ENCODE data around the gene OLIG1. TPM values are rescaled to one million over a fixed set of nuclear protein-coding genes. Genes with fewer than 3 reads are reported as not detected.
A peak's percentile ranks its signal among the peaks of the same experiment; 100 is the strongest.

OLIG1 gene
- total RNA-seq, 8 experiments from 2014 or later = 0.17 to 3.4 (median 2.1) TPM; not detected in 2

- in situ Hi-C loops (cut with MboI; ENCODE audit: low pct_unique_long_range_greater_than_20kb in 2 of 9, low sequenced_read_pairs in 9 of 9, unreplicated experiment in 9 of 9) = no loop called here
- H3K27ac ChIP-seq = no peak overlapping the region
- H3K4me1 ChIP-seq (replicated peaks in 1 of 2) = peaks cover 30 to 42% of the 10 kb centered on the region in 2 donors
- WGBS, 10 experiments = 20 to 100% (median 71%) methylated on average over 2 to 4 of the region's 7 CpGs; no CpG with 5 or more reads in 2 of the 10 experiments
- no peak overlapping the region for H3K4me3 ChIP-seq
- no peak for ATAC-seq (replicated peaks in 6 of 8)
Observed at GRCh38 chr21:33099131-33099530, 29.2 kb downstream of the OLIG1 start.

GRCh38 chr21:33101300-33101911 lies 31.5 kb downstream of the OLIG1 start:
- Histone ChIP-seq H3K4me1 (replicated peaks in 1 of 2) (peaks cover 14 to 27% of the 10 kb centered on the region in 2 donors), H3K27ac (peak overlapping the region; percentile 26), H3K4me3 (no peak overlapping the region)
- peak in 5 of 8 experiments; percentile 93 to 97 (median 97) for ATAC-seq (replicated peaks in 6 of 8)
- in situ Hi-C loops (cut with MboI; ENCODE audit: low pct_unique_long_range_greater_than_20kb in 2 of 9, low sequenced_read_pairs in 9 of 9, unreplicated experiment in 9 of 9) = no loop called here
- 0 to 65% (median 28%) methylated on average over 1 to 26 of the region's 30 CpGs; no CpG with 5 or more reads in 3 of the 10 experiments for whole genome bisulfite sequencing, 10 experiments

GRCh38 chr21:33105088-33105487 lies 35.1 kb downstream of the OLIG1 start:
- Histone ChIP-seq H3K27ac (no peak overlapping the region), H3K4me3 (no peak overlapping the region), H3K4me1 (replicated peaks in 1 of 2) (peaks cover 17 to 28% of the 10 kb centered on the region in 2 donors)
- in situ Hi-C loops (cut with MboI; ENCODE audit: low pct_unique_long_range_greater_than_20kb in 2 of 9, low sequenced_read_pairs in 9 of 9, unreplicated experiment in 9 of 9) = no loop called here
- ATAC-seq (replicated peaks in 6 of 8) = no peak
- 0 to 40% (median 14%) methylated on average over 1 to 2 of the region's 2 CpGs; no CpG with 5 or more reads in 3 of the 10 experiments for WGBS, 10 experiments

GRCh38 chr21:33108228-33108627 lies 38.3 kb downstream of the OLIG1 start:
- 50 to 96% (median 78%) methylated on average over 2 to 4 of the region's 4 CpGs; no CpG with 5 or more reads in 2 of the 10 experiments for WGBS, 10 experiments
- ATAC-seq (replicated peaks in 6 of 8) = no peak
- peaks cover 32 to 38% of the 10 kb centered on the region in 2 donors for H3K4me1 ChIP-seq (replicated peaks in 1 of 2)
- no peak overlapping the region for H3K4me3 ChIP-seq
- H3K27ac ChIP-seq = no peak overlapping the region
- in situ Hi-C loops (cut with MboI; ENCODE audit: low pct_unique_long_range_greater_than_20kb in 2 of 9, low sequenced_read_pairs in 9 of 9, unreplicated experiment in 9 of 9) = no loop called here

- Histone ChIP-seq H3K4me1 (replicated peaks in 1 of 2) (peaks cover 41 to 47% of the 10 kb centered on the region in 2 donors), H3K27ac (peak overlapping the region in 1 of 2 donors; percentile 57), H3K4me3 (peak overlapping the region in 4 of 5 donors; percentile 3 to 24 (median 12))
- ATAC-seq (replicated peaks in 6 of 8) = peak; percentile 72 to 91 (median 88)
- in situ Hi-C loops (cut with MboI; ENCODE audit: low pct_unique_long_range_greater_than_20kb in 2 of 9, low sequenced_read_pairs in 9 of 9, unreplicated experiment in 9 of 9) = no loop called here
- 0 to 44% (median 18%) methylated on average over 1 to 6 of the region's 45 CpGs; no CpG with 5 or more reads in 6 of the 10 experiments for WGBS, 10 experiments
Observed at GRCh38 chr21:33109574-33110339, 39.8 kb downstream of the OLIG1 start.

GRCh38 chr21:33110340-33110715 lies 40.4 kb downstream of the OLIG1 start:
- no peak for ATAC-seq (replicated peaks in 6 of 8)
- Histone ChIP-seq H3K4me3 (no peak overlapping the region), H3K27ac (no peak overlapping the region), H3K4me1 (replicated peaks in 1 of 2) (peaks cover 41 to 50% of the 10 kb centered on the region in 2 donors)
- WGBS, 10 experiments = 0 to 38% (median 19%) methylated on average over 1 to 9 of the region's 9 CpGs; no CpG with 5 or more reads in 4 of the 10 experiments
- in situ Hi-C loops (cut with MboI; ENCODE audit: low pct_unique_long_range_greater_than_20kb in 2 of 9, low sequenced_read_pairs in 9 of 9, unreplicated experiment in 9 of 9) = no loop called here

- H3K4me1 ChIP-seq (replicated peaks in 1 of 2) = peaks cover 49 to 62% of the 10 kb centered on the region in 2 donors
- H3K27ac ChIP-seq = peak overlapping the region in 1 of 2 donors; percentile 28
- in situ Hi-C loops (cut with MboI; ENCODE audit: low pct_unique_long_range_greater_than_20kb in 2 of 9, low sequenced_read_pairs in 9 of 9, unreplicated experiment in 9 of 9) = no loop called here
- H3K4me3 ChIP-seq = no peak overlapping the region
- ATAC-seq (replicated peaks in 6 of 8) = no peak
- 26 to 100% (median 51%) methylated on average over 1 to 6 of the region's 6 CpGs; no CpG with 5 or more reads in 1 of the 10 experiments for WGBS, 10 experiments
Observed at GRCh38 chr21:33111577-33111976, 41.6 kb downstream of the OLIG1 start.

- peak overlapping the region in 1 of 2 donors; percentile 28 for H3K27ac ChIP-seq
- H3K4me1 ChIP-seq (replicated peaks in 1 of 2) = peaks cover 55 to 68% of the 10 kb centered on the region in 2 donors
- no peak overlapping the region for H3K4me3 ChIP-seq
- ATAC-seq (replicated peaks in 6 of 8) = peak in 1 of 8 experiments; percentile 10
- 0 to 80% (median 21%) methylated on average over 1 to 5 of the region's 5 CpGs; no CpG with 5 or more reads in 6 of the 10 experiments for WGBS, 10 experiments
- in situ Hi-C loops (cut with MboI; ENCODE audit: low pct_unique_long_range_greater_than_20kb in 2 of 9, low sequenced_read_pairs in 9 of 9, unreplicated experiment in 9 of 9) = no loop called here
Observed at GRCh38 chr21:33112151-33112550, 42.2 kb downstream of the OLIG1 start.

- Histone ChIP-seq H3K27ac (peak overlapping the region in 1 of 2 donors; percentile 28), H3K4me1 (replicated peaks in 1 of 2) (peaks cover 60 to 73% of the 10 kb centered on the region in 2 donors), H3K4me3 (no peak overlapping the region)
- WGBS, 10 experiments = 0 to 51% (median 9%) methylated on average over 1 to 4 of the region's 4 CpGs
- ATAC-seq (replicated peaks in 6 of 8) = peak; percentile 6 to 88 (median 30)
- in situ Hi-C loops (cut with MboI; ENCODE audit: low pct_unique_long_range_greater_than_20kb in 2 of 9, low sequenced_read_pairs in 9 of 9, unreplicated experiment in 9 of 9) = no loop called here
Observed at GRCh38 chr21:33112681-33113080, 42.7 kb downstream of the OLIG1 start.

GRCh38 chr21:33113131-33113530 lies 43.2 kb downstream of the OLIG1 start:
- WGBS, 10 experiments = 0 to 41% (median 6%) methylated on average over 3 to 13 of the region's 13 CpGs; no CpG with 5 or more reads in 1 of the 10 experiments
- Histone ChIP-seq H3K4me3 (no peak overlapping the region), H3K27ac (peak overlapping the region in 1 of 2 donors; percentile 28), H3K4me1 (replicated peaks in 1 of 2) (peaks cover 60 to 73% of the 10 kb centered on the region in 2 donors)
- in situ Hi-C loops (cut with MboI; ENCODE audit: low pct_unique_long_range_greater_than_20kb in 2 of 9, low sequenced_read_pairs in 9 of 9, unreplicated experiment in 9 of 9) = no loop called here
- peak in 6 of 8 experiments; percentile 28 to 56 (median 46) for ATAC-seq (replicated peaks in 6 of 8)

GRCh38 chr21:33114276-33114675 lies 44.3 kb downstream of the OLIG1 start:
- 50 to 100% (median 100%) methylated on average over 1 to 3 of the region's 3 CpGs; no CpG with 5 or more reads in 5 of the 10 experiments for WGBS, 10 experiments
- no peak overlapping the region for H3K27ac ChIP-seq
- H3K4me1 ChIP-seq (replicated peaks in 1 of 2) = peaks cover 57 to 70% of the 10 kb centered on the region in 2 donors
- no peak overlapping the region for H3K4me3 ChIP-seq
- in situ Hi-C loops (cut with MboI; ENCODE audit: low pct_unique_long_range_greater_than_20kb in 2 of 9, low sequenced_read_pairs in 9 of 9, unreplicated experiment in 9 of 9) = no loop called here
- ATAC-seq (replicated peaks in 6 of 8) = no peak

- H3K27ac ChIP-seq = no peak overlapping the region
- in situ Hi-C loops (cut with MboI; ENCODE audit: low pct_unique_long_range_greater_than_20kb in 2 of 9, low sequenced_read_pairs in 9 of 9, unreplicated experiment in 9 of 9) = no loop called here
- peak in 1 of 8 experiments; percentile 18 for ATAC-seq (replicated peaks in 6 of 8)
- peaks cover 49 to 57% of the 10 kb centered on the region in 2 donors for H3K4me1 ChIP-seq (replicated peaks in 1 of 2)
- WGBS, 10 experiments = 10 to 82% (median 58%) methylated on average over 2 to 15 of the region's 20 CpGs; no CpG with 5 or more reads in 3 of the 10 experiments
- no peak overlapping the region for H3K4me3 ChIP-seq
Observed at GRCh38 chr21:33115631-33116510, 45.9 kb downstream of the OLIG1 start.

Data from motor neuron (in vitro differentiated cells).